Vagina (tissue), 2 donors: ENCODE results near the gene ARHGAP4. TPM values are rescaled to one million over a fixed set of nuclear protein-coding genes. Genes with fewer than 3 reads are reported as not detected.

Source experiments
- DNase-seq, 2 donors: peaks; one replicate each; pipeline ENCODE4 v3.0.0-alpha.2; 2017; ENCODE audit errors: extremely low spot score in 2 of 2
- H3K27ac ChIP-seq: fragments of 200-600 bp; sonication (generic); one replicate; pipeline ENCODE4 v1.5.1; 2019
- H3K27me3 ChIP-seq: fragments of 200-600 bp; sonication (generic); one replicate; pipeline ENCODE4 v1.5.1; 2019
- H3K36me3 ChIP-seq, 2 donors: fragments of 200-600 bp; sonication (generic); one replicate each; pipeline ENCODE4 v1.5.1; 2017 to 2019
- H3K4me1 ChIP-seq: fragments of 200-600 bp; sonication (generic); one replicate; pipeline ENCODE4 v1.5.1; 2019
- H3K4me3 ChIP-seq, 2 donors: fragments of 200-600 bp; sonication (generic); 1 replicate in 1 of 2; 2 replicates in 1 of 2; pipeline ENCODE4 v1.5.1; 2016 to 2019
- H3K9me3 ChIP-seq: fragments of 200-600 bp; sonication (generic); one replicate; pipeline ENCODE4 v1.5.1; 2019
- CTCF ChIP-seq, 3 experiments: fragments of 450-650 bp in 2 of 3; fragments of 200-600 bp in 1 of 3; sonication (generic) in 1 of 3; IDR thresholded peaks; one replicate each; pipeline ENCODE4 v1.5.1; 2017 to 2019; ENCODE audit warnings: antibody characterized with exemption in 3 of 3, mild to moderate bottlenecking in 2 of 3, moderate library complexity in 2 of 3
- POLR2A ChIP-seq, 2 donors: fragments of 450-650 bp; IDR thresholded peaks; one replicate each; pipeline ENCODE4 v1.6.1; 2017; ENCODE audit warnings: antibody characterized with exemption in 2 of 2, mild to moderate bottlenecking in 2 of 2, moderate library complexity in 2 of 2
- POLR2AphosphoS5 ChIP-seq, 2 donors: sonication (generic); formaldehyde crosslinking; IDR thresholded peaks; one replicate each; pipeline ENCODE4 v1.9.0; 2017; ENCODE audit warnings: antibody characterized with exemption in 2 of 2, mild to moderate bottlenecking in 2 of 2, low read depth in 1 of 2; ENCODE audit not compliant: insufficient read depth in 1 of 2
- intact Hi-C: fragments of 100-400 bp; cut with DNase I; formaldehyde crosslinking; loops from one replicate; pipeline ENCODE4 v1.15.1; 2023
- total RNA-seq: library from RNA; depleted of rRNA; stranded (reverse); fragments of >200 nt; gene quantifications from one replicate; pipeline ENCODE4 v1.2.3, GENCODE V29; 2016

ARHGAP4 gene
- total RNA-seq, 1 donor from 2014 or later = 36.6 TPM

DNA sequence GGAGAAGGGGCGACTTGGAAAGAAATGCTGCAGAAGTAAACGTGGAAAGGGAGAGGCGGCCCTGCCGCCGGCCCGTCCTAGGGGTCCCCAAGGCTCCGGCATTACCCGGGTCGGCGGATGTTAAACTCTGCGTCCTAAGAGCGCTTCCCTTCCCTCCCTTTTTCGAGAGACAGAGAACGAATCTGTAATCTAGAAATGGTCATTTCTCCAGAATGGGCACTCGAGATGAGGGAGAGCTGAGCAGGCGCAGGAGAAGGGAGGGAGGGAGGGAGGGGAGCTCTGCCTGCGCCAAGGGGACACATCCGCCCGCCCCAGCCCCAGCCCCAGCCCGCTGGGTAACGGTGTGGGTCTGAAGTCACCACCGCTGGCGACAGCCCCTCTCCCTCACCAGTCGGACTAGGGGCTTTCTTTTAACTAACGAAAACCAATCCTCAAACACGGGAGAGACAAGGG lies 43.9 kb upstream of the ARHGAP4 start:
- TF ChIP-seq POLR2AphosphoS5 (IDR thresholded peaks at IDR 0.05; ENCODE audit: insufficient read depth in 1 of 2, low read depth in 1 of 2) (no peak), CTCF (IDR thresholded peaks at IDR 0.05) (no peak), POLR2A (IDR thresholded peaks at IDR 0.05) (no peak)

DNA sequence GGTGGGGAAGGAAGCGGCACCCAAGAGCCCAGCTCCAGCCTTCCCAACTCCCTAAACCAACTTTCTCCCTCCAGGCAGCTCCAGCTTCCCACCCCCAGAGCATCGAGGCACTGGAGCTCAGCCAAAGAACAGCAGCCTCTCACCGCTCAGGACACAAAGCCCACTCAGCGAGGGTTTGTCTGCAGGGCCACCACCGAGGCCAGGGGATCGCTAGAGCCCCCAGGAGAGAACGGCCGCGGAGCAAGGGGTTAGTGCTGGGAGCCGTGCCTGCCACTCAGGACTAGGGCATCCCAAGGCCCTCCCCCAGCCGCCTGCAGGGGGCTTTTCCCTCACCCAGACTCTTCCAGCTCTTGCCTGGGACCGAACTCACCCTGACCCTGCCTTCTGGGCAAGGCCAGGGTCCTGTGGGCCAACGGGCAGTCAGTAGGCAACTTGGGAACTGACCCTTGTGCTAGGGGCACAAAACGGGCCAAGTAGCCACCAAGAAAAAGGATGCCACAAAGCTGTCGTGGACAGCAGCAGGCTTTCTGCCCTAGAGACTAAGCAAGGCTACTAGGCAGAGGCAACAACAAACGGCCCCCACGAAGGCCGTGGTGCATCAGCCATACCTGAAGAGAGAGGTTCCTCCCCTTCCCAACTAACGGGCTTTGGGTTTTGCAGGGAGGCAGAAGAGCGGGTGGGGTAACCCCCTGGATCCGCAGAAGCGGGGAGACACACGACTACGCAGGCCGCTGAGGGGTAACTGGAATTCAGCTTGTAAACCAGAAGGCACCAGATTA lies 43.2 kb upstream of the ARHGAP4 start:
- Histone ChIP-seq H3K36me3 (no peaks in the 10 kb centered on the region), H3K9me3 (no peaks in the 10 kb centered on the region), H3K27me3 (no peaks in the 10 kb centered on the region), H3K27ac (peak overlapping the region; percentile 97), H3K4me3 (peak overlapping the region; percentile 75 to 94), H3K4me1 (peaks cover 64% of the 10 kb centered on the region)
- intact Hi-C loops = no loop called here
- TF ChIP-seq POLR2A (IDR thresholded peaks at IDR 0.05) = no peak
- TF ChIP-seq POLR2AphosphoS5 (IDR thresholded peaks at IDR 0.05; ENCODE audit: insufficient read depth in 1 of 2, low read depth in 1 of 2) = no peak
- TF ChIP-seq CTCF (IDR thresholded peaks at IDR 0.05) = no peak
- DNase-seq = no peak

More for the DNA sequence above, 43.9 kb upstream of the ARHGAP4 start:
- Histone ChIP-seq H3K9me3 (no peaks in the 10 kb centered on the region), H3K4me3 (peak overlapping the region; percentile 75 to 94), H3K27ac (peak overlapping the region; percentile 97), H3K4me1 (peaks cover 69% of the 10 kb centered on the region), H3K27me3 (no peaks in the 10 kb centered on the region), H3K36me3 (no peaks in the 10 kb centered on the region)
- intact Hi-C loops = no loop called here
- no peak for DNase-seq

GRCh38 chrX:153968754-153969124 lies 42.7 kb upstream of the ARHGAP4 start:
- Histone ChIP-seq H3K27me3 (no peaks in the 10 kb centered on the region), H3K4me3 (peak overlapping the region; percentile 75 to 94), H3K4me1 (peaks cover 58% of the 10 kb centered on the region), H3K9me3 (no peaks in the 10 kb centered on the region), H3K27ac (peak overlapping the region; percentile 97), H3K36me3 (peaks cover 0 to 6% of the 10 kb centered on the region in 2 donors)
- no peak for DNase-seq
- TF ChIP-seq CTCF (IDR thresholded peaks at IDR 0.05) = no peak
- TF ChIP-seq POLR2A (IDR thresholded peaks at IDR 0.05) = no peak
- TF ChIP-seq POLR2AphosphoS5 (IDR thresholded peaks at IDR 0.05; ENCODE audit: insufficient read depth in 1 of 2, low read depth in 1 of 2) = no peak
- intact Hi-C loops = no loop called here

DNA sequence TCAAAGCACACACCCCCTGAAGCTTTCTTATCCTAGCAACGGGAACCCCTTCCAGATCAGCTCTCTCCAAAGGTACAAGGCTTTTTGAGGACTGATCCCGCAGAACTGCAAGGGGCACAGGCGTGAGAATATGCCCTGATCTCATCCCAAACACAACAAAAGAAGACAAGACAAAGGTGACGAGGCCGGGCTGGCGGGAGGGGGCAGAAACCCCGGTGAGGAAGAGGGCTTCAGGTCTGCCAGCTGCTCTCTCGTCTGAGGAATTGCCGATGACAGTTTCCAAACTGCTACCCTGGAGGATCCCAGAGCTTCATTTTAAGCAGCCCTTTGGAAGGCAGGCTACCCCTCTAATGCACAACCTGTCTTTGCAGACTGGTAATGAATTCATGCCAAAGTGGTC lies 42.2 kb upstream of the ARHGAP4 start:
- Histone ChIP-seq H3K27ac (no peak overlapping the region), H3K27me3 (no peaks in the 10 kb centered on the region), H3K36me3 (peaks cover 0 to 10% of the 10 kb centered on the region in 2 donors), H3K4me1 (peaks cover 53% of the 10 kb centered on the region), H3K9me3 (no peaks in the 10 kb centered on the region), H3K4me3 (peak overlapping the region in 1 of 2 donors; percentile 94)
- no peak for DNase-seq
- TF ChIP-seq POLR2AphosphoS5 (IDR thresholded peaks at IDR 0.05; ENCODE audit: insufficient read depth in 1 of 2, low read depth in 1 of 2) = no peak
- no peak for TF ChIP-seq CTCF (IDR thresholded peaks at IDR 0.05)
- no peak for TF ChIP-seq POLR2A (IDR thresholded peaks at IDR 0.05)
- intact Hi-C loops = no loop called here
